NCI-H2029 treated with DMSO at 0.1 percent for 48 hours (cell line): ENCODE results near the gene EBF4.

Experiments used
- DNase-seq: peaks from one replicate; lab custom pipeline; 2025; lab: John Stamatoyannopoulos, UW

The EBF4 gene

GRCh38 chr20:2700913-2701620, 8.5 kb downstream of the EBF4 start:
- DNase-seq, result no peak

- no peak for DNase-seq
Measured at GRCh38 chr20:2701671-2702081, 9.1 kb downstream of the EBF4 start.

GRCh38 chr20:2703716-2704475, 11.3 kb downstream of the EBF4 start:
- DNase-seq, result no peak

GRCh38 chr20:2705931-2706645, 13.5 kb downstream of the EBF4 start:
- DNase-seq, result no peak

GRCh38 chr20:2706688-2707352, 14.2 kb downstream of the EBF4 start:
- DNase-seq, result no peak

GRCh38 chr20:2707353-2708072, 14.9 kb downstream of the EBF4 start:
- no peak for DNase-seq

- DNase-seq, result no peak
Measured at GRCh38 chr20:2708073-2708415, 15.5 kb downstream of the EBF4 start.

GRCh38 chr20:2708665-2709064, 16.1 kb downstream of the EBF4 start:
- DNase-seq, result no peak

GRCh38 chr20:2709205-2709981, 16.8 kb downstream of the EBF4 start:
- DNase-seq, result no peak

GRCh38 chr20:2713285-2713684, 20.7 kb downstream of the EBF4 start:
- DNase-seq, result no peak

- DNase-seq, result no peak
Measured at GRCh38 chr20:2729251-2729713, 36.7 kb downstream of the EBF4 start.

GRCh38 chr20:2729791-2730190, 37.2 kb downstream of the EBF4 start:
- DNase-seq, result no peak

GRCh38 chr20:2734899-2735298, 42.3 kb downstream of the EBF4 start:
- DNase-seq, result no peak

- no peak for DNase-seq
Measured at GRCh38 chr20:2736441-2736840, 43.9 kb downstream of the EBF4 start.

- DNase-seq, result no peak
Measured at GRCh38 chr20:2738331-2739041, 45.9 kb downstream of the EBF4 start.

GRCh38 chr20:2739042-2739398, 46.4 kb downstream of the EBF4 start:
- DNase-seq, result no peak

- DNase-seq, result no peak
Measured at GRCh38 chr20:2740702-2741101, 48.1 kb downstream of the EBF4 start.

GRCh38 chr20:2741463-2741862, 48.9 kb downstream of the EBF4 start:
- no peak for DNase-seq

- DNase-seq, result no peak
Measured at GRCh38 chr20:2741881-2742280, 49.3 kb downstream of the EBF4 start.

GRCh38 chr20:2742431-2742830, 49.9 kb downstream of the EBF4 start:
- DNase-seq, result no peak
